GM12878 (cell line): ENCODE measurements around the gene MRGPRF. TPM values are rescaled to one million over a fixed set of nuclear protein-coding genes. Genes with fewer than 3 reads are reported as not detected.
A peak's percentile ranks its signal among the peaks of the same experiment; 100 is the strongest.

ENCODE experiments used
- E2F8 ChIP-seq: fragments of 450-650 bp; IDR thresholded peaks from 2 replicates; pipeline ENCODE4 v1.6.1; 2018; ENCODE audit warnings: mild to moderate bottlenecking, low read depth, moderate library complexity; ENCODE audit not compliant: partially characterized antibody
- HSF1 ChIP-seq: fragments of 150-350 bp; IDR thresholded peaks from 2 replicates; pipeline ENCODE4 v1.6.1; 2014; ENCODE audit warnings: mild to moderate bottlenecking, low read depth, low read length
- RUNX3 ChIP-seq: IDR thresholded peaks from 2 replicates; pipeline ENCODE4 v1.6.1; 2012; ENCODE audit warnings: low read length, inconsistent platforms
- STAT3 ChIP-seq: IDR thresholded peaks from 2 replicates; pipeline ENCODE4 v1.6.1; 2011; ENCODE audit warnings: low read depth, low read length, improper control_type of control experiment
- TARDBP ChIP-seq: IDR thresholded peaks from 2 replicates; pipeline ENCODE4 v1.6.1; 2016; ENCODE audit warnings: borderline replicate concordance
- polyA plus RNA-seq, 11 experiments: library from polyadenylated mRNA; depleted of rRNA in 4 of 11; unstranded in 6 of 11; stranded (reverse) in 5 of 11; fragments of >200 nt; fragmentation: Nextera tagmentation in 4 of 11; fragmentation: Illumina TruSeq in 1 of 11; extraction: Ambion mirVana in 4 of 11; extraction: Trizol in 1 of 11; gene quantifications; 1 replicate in 1 of 11; 2 replicates in 10 of 11; pipeline versions ENCODE4 v1.2.1 to v1.2.3, GENCODE V29; 2011 to 2016; ENCODE audit warnings: inconsistent platforms in 2 of 11, missing spikeins in 2 of 11, low read depth in 1 of 11
- total RNA-seq, 4 experiments: library from RNA; depleted of rRNA in 3 of 4; stranded (reverse); fragments of >200 nt in 3 of 4; fragmentation: Illumina TruSeq in 1 of 4; extraction: Trizol in 1 of 4; gene quantifications; 2 replicates each; pipeline versions ENCODE4 v1.2.1 to v1.2.3, GENCODE V29; 2013 to 2021
- TF ChIP-seq, protein P1 (sequence below): fragments of 450-650 bp; IDR thresholded peaks from 2 replicates; pipeline ENCODE4 v1.6.1; 2016; ENCODE audit warnings: mild to moderate bottlenecking
- TF ChIP-seq, protein P2 (sequence below): fragments of 450-650 bp; IDR thresholded peaks from 2 replicates; pipeline ENCODE4 v1.6.1; 2017; ENCODE audit warnings: antibody characterized with exemption, mild to moderate bottlenecking, moderate library complexity

The MRGPRF gene
- total and polyA plus RNA-seq, 10 of the 15 experiments (the other 5 are each of a cell fraction or from before 2014, with no cell fraction given): not detected

GRCh38 chr11:69024509-69024908 is 11.5 kb upstream of the MRGPRF start (continued):
- TF ChIP-seq E2F8 (no peak), TARDBP (no peak), STAT3 (no peak), HSF1 (no peak), RUNX3 (peak; percentile 79)
- TF ChIP-seq, protein P1, sequence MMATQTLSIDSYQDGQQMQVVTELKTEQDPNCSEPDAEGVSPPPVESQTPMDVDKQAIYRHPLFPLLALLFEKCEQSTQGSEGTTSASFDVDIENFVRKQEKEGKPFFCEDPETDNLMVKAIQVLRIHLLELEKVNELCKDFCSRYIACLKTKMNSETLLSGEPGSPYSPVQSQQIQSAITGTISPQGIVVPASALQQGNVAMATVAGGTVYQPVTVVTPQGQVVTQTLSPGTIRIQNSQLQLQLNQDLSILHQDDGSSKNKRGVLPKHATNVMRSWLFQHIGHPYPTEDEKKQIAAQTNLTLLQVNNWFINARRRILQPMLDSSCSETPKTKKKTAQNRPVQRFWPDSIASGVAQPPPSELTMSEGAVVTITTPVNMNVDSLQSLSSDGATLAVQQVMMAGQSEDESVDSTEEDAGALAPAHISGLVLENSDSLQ: no peak
- TF ChIP-seq, protein P2, sequence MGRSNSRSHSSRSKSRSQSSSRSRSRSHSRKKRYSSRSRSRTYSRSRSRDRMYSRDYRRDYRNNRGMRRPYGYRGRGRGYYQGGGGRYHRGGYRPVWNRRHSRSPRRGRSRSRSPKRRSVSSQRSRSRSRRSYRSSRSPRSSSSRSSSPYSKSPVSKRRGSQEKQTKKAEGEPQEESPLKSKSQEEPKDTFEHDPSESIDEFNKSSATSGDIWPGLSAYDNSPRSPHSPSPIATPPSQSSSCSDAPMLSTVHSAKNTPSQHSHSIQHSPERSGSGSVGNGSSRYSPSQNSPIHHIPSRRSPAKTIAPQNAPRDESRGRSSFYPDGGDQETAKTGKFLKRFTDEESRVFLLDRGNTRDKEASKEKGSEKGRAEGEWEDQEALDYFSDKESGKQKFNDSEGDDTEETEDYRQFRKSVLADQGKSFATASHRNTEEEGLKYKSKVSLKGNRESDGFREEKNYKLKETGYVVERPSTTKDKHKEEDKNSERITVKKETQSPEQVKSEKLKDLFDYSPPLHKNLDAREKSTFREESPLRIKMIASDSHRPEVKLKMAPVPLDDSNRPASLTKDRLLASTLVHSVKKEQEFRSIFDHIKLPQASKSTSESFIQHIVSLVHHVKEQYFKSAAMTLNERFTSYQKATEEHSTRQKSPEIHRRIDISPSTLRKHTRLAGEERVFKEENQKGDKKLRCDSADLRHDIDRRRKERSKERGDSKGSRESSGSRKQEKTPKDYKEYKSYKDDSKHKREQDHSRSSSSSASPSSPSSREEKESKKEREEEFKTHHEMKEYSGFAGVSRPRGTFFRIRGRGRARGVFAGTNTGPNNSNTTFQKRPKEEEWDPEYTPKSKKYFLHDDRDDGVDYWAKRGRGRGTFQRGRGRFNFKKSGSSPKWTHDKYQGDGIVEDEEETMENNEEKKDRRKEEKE: no peak
- TF ChIP-seq, all 136 proteins: peak for 12
